Subcutaneous adipose tissue (tissue), 4 donors: ENCODE measurements around the gene RNLS. TPM values are rescaled to one million over a fixed set of nuclear protein-coding genes. Genes with fewer than 3 reads are reported as not detected.

ENCODE experiments used
- total RNA-seq, 4 donors: library from RNA; depleted of rRNA; stranded (reverse); fragments of >200 nt; gene quantifications; one replicate each; pipeline ENCODE4 v1.1.0, GENCODE V29; 2016
- TF ChIP-seq, protein P1 (sequence below): fragments of 450-650 bp; IDR thresholded peaks from one replicate; pipeline ENCODE4 v1.5.1; 2016; ENCODE audit warnings: low read depth, mild to moderate bottlenecking, control low read depth, antibody characterized with exemption, moderate library complexity

The RNLS gene
- total RNA-seq, 4 donors from 2014 or later: 14.1 to 27.7 (median 23.1) TPM

DNA sequence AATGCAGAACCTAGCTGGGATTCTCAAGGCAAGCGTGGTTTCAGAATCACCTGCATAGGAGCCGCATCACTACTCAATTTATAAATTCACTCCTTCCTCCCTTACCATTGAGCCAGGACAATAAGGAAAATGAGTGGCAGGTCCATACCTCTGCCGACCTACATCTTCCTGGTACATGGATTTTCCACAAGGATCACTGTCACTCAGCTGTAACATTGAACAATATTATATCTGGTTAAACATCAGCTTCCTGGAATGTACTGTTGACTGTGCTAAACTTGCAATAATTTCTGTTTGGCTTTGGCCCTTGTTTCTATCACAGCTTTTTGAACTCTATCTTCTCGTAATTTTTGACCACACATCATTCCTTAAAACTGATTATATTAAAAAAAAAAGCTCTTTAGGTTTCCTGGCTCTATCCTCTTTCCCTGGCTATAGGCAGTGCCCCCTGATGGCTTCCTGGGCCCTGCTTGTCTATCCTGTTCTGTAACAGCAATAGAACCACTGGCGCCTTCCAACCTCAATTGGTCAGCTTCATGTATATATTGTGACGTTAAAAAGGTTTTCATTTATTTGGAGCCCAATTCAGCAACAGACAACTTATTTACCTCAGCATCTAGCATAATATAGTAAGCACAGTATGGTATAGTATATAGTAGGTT lies 59.2 kb downstream of the RNLS start:
- TF ChIP-seq, protein P1, sequence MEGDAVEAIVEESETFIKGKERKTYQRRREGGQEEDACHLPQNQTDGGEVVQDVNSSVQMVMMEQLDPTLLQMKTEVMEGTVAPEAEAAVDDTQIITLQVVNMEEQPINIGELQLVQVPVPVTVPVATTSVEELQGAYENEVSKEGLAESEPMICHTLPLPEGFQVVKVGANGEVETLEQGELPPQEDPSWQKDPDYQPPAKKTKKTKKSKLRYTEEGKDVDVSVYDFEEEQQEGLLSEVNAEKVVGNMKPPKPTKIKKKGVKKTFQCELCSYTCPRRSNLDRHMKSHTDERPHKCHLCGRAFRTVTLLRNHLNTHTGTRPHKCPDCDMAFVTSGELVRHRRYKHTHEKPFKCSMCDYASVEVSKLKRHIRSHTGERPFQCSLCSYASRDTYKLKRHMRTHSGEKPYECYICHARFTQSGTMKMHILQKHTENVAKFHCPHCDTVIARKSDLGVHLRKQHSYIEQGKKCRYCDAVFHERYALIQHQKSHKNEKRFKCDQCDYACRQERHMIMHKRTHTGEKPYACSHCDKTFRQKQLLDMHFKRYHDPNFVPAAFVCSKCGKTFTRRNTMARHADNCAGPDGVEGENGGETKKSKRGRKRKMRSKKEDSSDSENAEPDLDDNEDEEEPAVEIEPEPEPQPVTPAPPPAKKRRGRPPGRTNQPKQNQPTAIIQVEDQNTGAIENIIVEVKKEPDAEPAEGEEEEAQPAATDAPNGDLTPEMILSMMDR: no peak

DNA sequence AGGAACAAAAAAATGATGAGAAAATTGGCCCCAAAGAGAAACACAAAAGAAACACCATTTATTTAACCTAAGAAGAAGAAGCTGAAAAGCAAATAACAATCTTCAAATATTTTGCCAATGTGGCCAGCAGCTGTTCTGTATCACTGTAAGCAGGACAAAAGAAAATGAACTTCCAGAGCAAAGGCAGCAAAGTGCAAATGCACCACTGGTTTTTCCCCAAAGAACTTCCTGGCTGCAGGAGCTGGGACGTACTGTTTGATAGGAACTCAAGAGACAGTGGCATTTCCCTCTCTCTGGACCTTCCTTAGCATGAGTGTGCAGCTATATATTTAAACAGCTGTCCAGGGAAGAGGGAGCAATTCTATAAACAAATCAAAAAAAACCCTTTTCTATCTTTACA lies 60.4 kb downstream of the RNLS start:
- TF ChIP-seq, protein P1: no peak

DNA sequence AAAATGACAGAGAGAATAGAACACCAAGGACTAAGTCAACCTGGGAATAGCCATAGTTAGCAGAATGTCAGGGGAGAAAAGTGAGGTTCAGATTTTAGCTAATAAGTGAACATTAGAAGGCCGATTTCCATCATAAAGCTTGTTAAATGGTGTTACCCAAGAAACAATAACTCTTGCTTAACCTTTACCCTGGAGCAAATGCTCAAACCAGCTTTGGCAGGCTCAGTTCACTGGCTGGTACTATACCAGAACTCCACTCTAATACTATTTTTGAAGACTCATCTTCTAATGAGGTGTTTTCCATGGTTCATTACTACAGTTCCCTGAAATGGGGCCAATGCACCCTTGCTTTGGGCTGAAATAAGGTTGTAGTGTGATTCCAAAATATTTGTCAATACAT lies 61.3 kb downstream of the RNLS start:
- TF ChIP-seq, protein P1: no peak

DNA sequence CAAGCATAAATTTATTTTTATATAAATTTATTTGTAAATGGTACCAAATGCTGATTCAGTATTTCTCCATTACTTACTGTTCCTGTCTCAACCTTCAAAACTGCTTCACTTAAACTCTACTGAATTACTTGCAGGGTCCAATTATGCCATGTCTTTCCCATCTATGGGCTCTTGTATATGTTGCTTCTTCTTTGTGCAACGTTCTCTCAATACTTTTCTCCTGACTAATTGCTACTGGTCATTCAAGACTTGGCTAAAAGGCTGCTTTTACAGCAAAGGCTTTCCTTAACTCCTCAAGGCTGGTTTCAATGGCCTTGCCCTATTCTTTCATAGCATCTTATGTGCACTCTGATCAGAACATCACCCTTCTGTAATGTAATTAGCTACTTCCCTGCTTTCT lies 67.9 kb downstream of the RNLS start:
- TF ChIP-seq, protein P1: no peak

DNA sequence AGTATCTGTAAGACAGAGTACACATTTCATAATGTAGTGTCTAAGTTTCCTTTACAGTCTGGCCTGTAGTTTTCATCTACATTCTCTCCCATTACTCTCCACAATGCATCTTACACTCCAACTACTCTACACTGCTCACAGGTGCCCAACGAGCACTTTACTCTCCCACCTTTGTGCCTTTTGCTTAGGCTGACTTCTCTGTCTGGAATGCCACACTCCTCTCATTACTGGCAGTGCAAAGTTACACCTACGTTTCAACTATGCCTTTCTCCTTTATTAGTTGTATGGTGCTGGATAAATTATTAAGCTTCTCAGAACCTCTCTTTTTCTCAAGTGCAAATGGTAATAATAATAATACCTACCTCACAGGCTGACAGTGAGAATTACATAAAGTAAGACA lies 70.5 kb downstream of the RNLS start:
- TF ChIP-seq, protein P1: no peak

DNA sequence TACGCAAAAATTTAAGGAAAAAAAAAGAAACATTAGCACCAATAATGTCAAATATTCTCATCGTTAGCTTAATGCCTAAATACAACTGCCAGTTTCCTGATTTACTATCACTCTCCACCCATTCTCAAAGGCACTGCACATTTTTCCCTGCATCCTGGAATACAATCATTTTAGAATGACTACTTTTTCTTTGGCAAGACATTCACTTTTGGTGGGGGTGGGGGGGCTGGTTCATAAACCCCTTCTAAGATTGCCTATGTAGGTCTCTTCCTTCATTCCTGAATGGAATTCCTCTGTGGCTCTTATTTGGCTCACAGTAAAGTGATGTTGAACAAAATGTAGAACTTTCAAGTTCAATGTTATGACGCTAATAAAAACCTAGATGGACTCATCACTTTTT lies 74.3 kb downstream of the RNLS start:
- TF ChIP-seq, protein P1: no peak

DNA sequence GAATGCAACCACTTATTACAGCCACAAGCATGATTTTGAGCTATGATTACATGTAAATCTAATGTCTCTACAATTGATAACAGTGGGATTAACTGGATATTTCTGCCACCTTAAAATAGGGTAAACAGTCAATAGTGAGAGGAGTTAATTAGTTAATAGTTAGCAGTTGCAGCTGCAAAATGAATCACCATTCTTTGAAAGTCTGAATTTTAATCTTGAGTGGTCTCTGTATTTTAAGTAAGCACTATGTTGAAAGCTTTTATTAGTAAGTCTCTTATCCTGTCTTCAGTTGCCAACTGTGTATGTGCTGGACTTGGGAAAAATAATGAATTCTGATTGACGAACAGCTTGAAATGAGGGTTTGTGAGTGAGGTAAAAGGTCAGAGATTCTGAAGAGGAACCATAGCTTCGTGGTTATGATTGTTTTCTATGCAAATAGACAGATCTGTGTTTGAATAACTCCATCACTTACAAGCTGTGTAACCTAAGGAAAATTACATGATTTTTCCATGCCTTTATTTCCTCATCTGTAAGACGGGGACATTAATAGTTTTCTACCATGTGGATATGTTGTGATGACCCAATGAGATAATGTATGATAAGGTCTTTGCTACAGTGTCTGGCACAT lies 75.2 kb downstream of the RNLS start:
- TF ChIP-seq, protein P1: no peak
